Neuronal stem cell (in vitro differentiated cells): ENCODE results near the gene KANSL2.
"Not testable (repeated sequence)": the region's sequence is repeated elsewhere in the genome, so short reads cannot be mapped to it uniquely, and the experiment has no call there.

Experiments used
- DNase-seq: peaks from one replicate; pipeline ENCODE4 v3.0.0-alpha.2; 2013; ENCODE audit warnings: low spot score
- H2AFZ ChIP-seq: one replicate; pipeline ENCODE4 v1.6.1; 2013; ENCODE audit warnings: mild to moderate bottlenecking, low read length, inconsistent platforms
- H2AK5ac ChIP-seq: 2 replicates; pipeline ENCODE4 v1.6.1; 2013; ENCODE audit warnings: low read depth, mild to moderate bottlenecking, inconsistent platforms, low read length, moderate library complexity, mixed read lengths
- H2BK120ac ChIP-seq: 2 replicates; pipeline ENCODE4 v1.6.1; 2013; ENCODE audit warnings: low read depth, mild to moderate bottlenecking, inconsistent platforms, low read length, moderate library complexity, mixed read lengths
- H2BK12ac ChIP-seq: one replicate; pipeline ENCODE4 v1.6.1; 2013; ENCODE audit warnings: low read length, inconsistent platforms
- H2BK15ac ChIP-seq: 2 replicates; pipeline ENCODE4 v1.6.1; 2013; ENCODE audit warnings: mild to moderate bottlenecking, low read length, inconsistent platforms, mixed read lengths
- H2BK5ac ChIP-seq: one replicate; pipeline ENCODE4 v1.6.1; 2013; ENCODE audit warnings: inconsistent platforms, mild to moderate bottlenecking, low read length, moderate library complexity
- H3K14ac ChIP-seq: one replicate; pipeline ENCODE4 v1.6.1; 2013; ENCODE audit warnings: low read length, inconsistent platforms
- H3K18ac ChIP-seq: 2 replicates; pipeline ENCODE4 v1.6.1; 2013; ENCODE audit warnings: low read length, inconsistent platforms
- H3K23ac ChIP-seq: 2 replicates; pipeline ENCODE4 v1.6.1; 2013; ENCODE audit warnings: low read depth, mild to moderate bottlenecking, mixed read lengths, low read length, inconsistent platforms; ENCODE audit not compliant: poor library complexity
- H3K27ac ChIP-seq: replicated peaks from 3 replicates; pipeline ENCODE4 v1.5.1; 2013; ENCODE audit warnings: low read length, inconsistent platforms
- H3K27me3 ChIP-seq, 3 experiments: 2 replicates each; pipeline ENCODE4 v1.6.1; 2013; ENCODE audit warnings: low read length in 3 of 3, mild to moderate bottlenecking in 2 of 3, inconsistent platforms in 1 of 3, low read depth in 1 of 3, mixed read lengths in 1 of 3, moderate library complexity in 1 of 3; ENCODE audit not compliant: control insufficient read depth in 3 of 3, insufficient read depth in 3 of 3
- H3K36me3 ChIP-seq, 2 donors: replicated peaks in 1 of 2; 2 replicates each; pipeline ENCODE4 v1.6.1; 2013; ENCODE audit warnings: low read length in 2 of 2; ENCODE audit not compliant: control insufficient read depth in 2 of 2, insufficient read depth in 2 of 2
- H3K4ac ChIP-seq: 2 replicates; pipeline ENCODE4 v1.6.1; 2013; ENCODE audit warnings: inconsistent platforms, mild to moderate bottlenecking, low read length, moderate library complexity
- H3K4me1 ChIP-seq, 2 donors: 1 replicate in 1 of 2; 2 replicates in 1 of 2; pipeline ENCODE4 v1.6.1; 2013; ENCODE audit warnings: low read length in 2 of 2, low read depth in 1 of 2; ENCODE audit not compliant: control insufficient read depth in 2 of 2, insufficient read depth in 1 of 2
- H3K4me2 ChIP-seq: one replicate; pipeline ENCODE4 v1.6.1; 2013; ENCODE audit warnings: mild to moderate bottlenecking, low read length, inconsistent platforms; ENCODE audit not compliant: insufficient read depth, poor library complexity, severe bottlenecking
- H3K4me3 ChIP-seq, 2 donors: 2 replicates each; pipeline ENCODE4 v1.5.1; 2013; ENCODE audit warnings: low read length in 2 of 2, mild to moderate bottlenecking in 2 of 2, inconsistent platforms in 1 of 2, moderate library complexity in 1 of 2
- H3K79me1 ChIP-seq: one replicate; pipeline ENCODE4 v1.6.1; 2013; ENCODE audit warnings: low read depth, mild to moderate bottlenecking, inconsistent platforms, low read length, moderate library complexity
- H3K9ac ChIP-seq: one replicate; pipeline ENCODE4 v1.6.1; 2013; ENCODE audit warnings: mild to moderate bottlenecking, low read depth, low read length, inconsistent platforms; ENCODE audit not compliant: poor library complexity
- H3K9me3 ChIP-seq, 2 donors: replicated peaks in 1 of 2; 2 replicates each; pipeline versions ENCODE3 to v1.6.1; 2013; ENCODE audit warnings: low read length in 2 of 2, mild to moderate bottlenecking in 2 of 2, inconsistent platforms in 1 of 2, low read depth in 1 of 2, mixed read lengths in 1 of 2, moderate library complexity in 1 of 2; ENCODE audit not compliant: control insufficient read depth in 2 of 2, insufficient read depth in 1 of 2
- H4K8ac ChIP-seq: one replicate; pipeline ENCODE4 v1.6.1; 2013; ENCODE audit warnings: low read depth, mild to moderate bottlenecking, inconsistent platforms, low read length, moderate library complexity
- H4K91ac ChIP-seq: one replicate; pipeline ENCODE4 v1.6.1; 2013; ENCODE audit warnings: low read length, low read depth, mild to moderate bottlenecking, inconsistent platforms; ENCODE audit not compliant: poor library complexity
- WGBS, 2 donors: extraction: QIAGEN DNeasy Blood & Tissue Kit; methylation state at CpG; one replicate each; pipeline ENCODE4 v1.1.7; 2013; ENCODE audit warnings: missing lambda C conversion rate in 2 of 2, mixed read lengths in 1 of 2; ENCODE audit not compliant: insufficient read length in 2 of 2, insufficient replicate concordance in 1 of 2; ENCODE audit errors: extremely low coverage in 2 of 2; 5-methylcytosine and 5-hydroxymethylcytosine counted together

The KANSL2 gene

DNA sequence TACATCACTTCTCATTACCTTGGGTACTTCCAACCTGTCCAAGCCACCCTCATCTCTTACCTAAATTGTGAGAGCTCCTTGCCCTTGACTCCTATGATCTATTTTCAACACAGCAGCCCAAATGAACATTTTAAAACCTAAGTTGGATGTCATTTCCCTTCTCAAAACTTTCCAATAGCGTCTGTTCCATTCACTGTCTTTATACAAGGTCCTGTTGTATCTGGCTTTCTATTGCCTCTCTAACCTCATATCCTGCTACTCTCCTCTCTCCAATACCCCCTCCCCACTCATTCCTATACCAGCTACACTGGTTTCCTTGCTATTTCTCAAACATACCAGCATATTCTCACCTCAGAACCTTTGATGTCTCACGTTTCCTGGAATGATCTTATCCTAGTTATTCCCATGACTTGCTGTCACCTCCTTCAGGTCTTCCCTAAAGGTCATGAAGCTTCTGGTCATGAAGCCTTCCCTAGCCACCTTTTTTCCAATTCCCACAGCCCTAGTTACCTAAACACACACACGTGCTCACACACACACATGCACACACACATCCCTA is 4.1 kb upstream of the KANSL2 start:
- Histone ChIP-seq H3K79me1 (peaks cover 2% of the 10 kb centered on the region), H4K91ac (no peak overlapping the region), H3K4me1 (no peaks in the 10 kb centered on the region), H4K8ac (no peak overlapping the region), H3K18ac (no peak overlapping the region), H3K9me3 (no peaks in the 10 kb centered on the region), H3K23ac (no peak overlapping the region), H2BK12ac (no peak overlapping the region), H2BK5ac (no peak overlapping the region), H3K9ac (no peak overlapping the region), H3K4ac (no peak overlapping the region), H3K36me3 (peaks cover 6 to 45% of the 10 kb centered on the region in 2 donors), H2BK15ac (no peak overlapping the region), H3K4me2 (no peak overlapping the region), H2BK120ac (no peak overlapping the region), H3K27me3 (no peaks in the 10 kb centered on the region), H3K14ac (no peak overlapping the region), H3K4me3 (no peak overlapping the region), H2AK5ac (no peak overlapping the region), H3K27ac (no peak overlapping the region), H2AFZ (no peak overlapping the region)
- WGBS, 2 donors = no CpG with 5 or more reads among the region's 3 CpGs
- DNase-seq = no peak

DNA sequence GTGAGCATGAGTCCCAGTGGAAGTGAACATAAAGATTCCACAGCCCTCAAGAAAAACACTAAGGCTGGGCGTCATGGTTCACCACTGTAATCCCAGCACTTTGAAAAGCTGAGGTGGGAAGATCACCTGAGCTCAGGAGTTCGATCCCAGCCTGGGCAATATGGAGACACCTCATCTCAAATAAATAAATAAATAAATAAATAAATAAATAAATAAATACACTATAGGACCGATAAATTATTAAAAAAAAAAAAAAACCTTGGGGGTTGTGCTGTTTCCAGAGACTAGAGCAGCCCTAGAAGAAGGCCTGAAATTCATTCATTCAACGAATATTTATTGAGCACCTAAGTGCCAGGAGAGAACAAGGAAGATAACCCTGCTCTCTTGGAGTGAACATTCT is 1.5 kb upstream of the KANSL2 start:
- WGBS, 2 donors = no CpG with 5 or more reads among the region's 4 CpGs
- no peak overlapping the region for H3K4me3 ChIP-seq
- H3K4me2 ChIP-seq = no peak overlapping the region

DNA sequence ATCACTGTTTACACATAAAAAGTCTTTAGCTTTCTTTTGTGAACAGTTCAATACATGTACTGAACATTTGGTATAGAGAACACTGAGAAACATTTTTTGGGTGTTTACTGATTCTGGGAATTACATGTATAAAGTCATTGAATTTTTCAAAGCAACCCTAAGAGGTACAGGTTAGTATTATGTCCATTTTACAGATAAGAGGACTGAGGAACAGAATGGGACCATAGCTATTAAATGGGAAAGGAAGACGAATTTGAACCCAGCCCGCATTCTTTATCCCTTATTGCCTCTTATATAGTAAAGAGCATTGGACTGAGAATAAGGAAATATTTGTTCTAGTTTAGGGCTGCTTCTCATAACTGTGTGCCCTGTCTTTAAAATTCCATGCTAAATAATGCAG is 889 bp upstream of the KANSL2 start:
- Histone ChIP-seq H2BK12ac (no peak overlapping the region), H3K4me2 (no peak overlapping the region), H3K9me3 (no peaks in the 10 kb centered on the region), H3K14ac (no peak overlapping the region), H4K91ac (no peak overlapping the region), H4K8ac (no peak overlapping the region), H3K23ac (no peak overlapping the region), H2BK5ac (no peak overlapping the region), H2BK120ac (no peak overlapping the region), H3K4me3 (peak overlapping the region in 1 of 2 donors; percentile 81), H3K18ac (no peak overlapping the region), H3K27ac (no peak overlapping the region), H2BK15ac (no peak overlapping the region), H3K4me1 (peaks cover 8 to 14% of the 10 kb centered on the region in 2 donors), H2AFZ (peak overlapping the region; percentile 94), H3K4ac (no peak overlapping the region), H3K27me3 (no peaks in the 10 kb centered on the region), H2AK5ac (no peak overlapping the region), H3K36me3 (peaks cover 7 to 45% of the 10 kb centered on the region in 2 donors), H3K79me1 (peaks cover 4% of the 10 kb centered on the region), H3K9ac (no peak overlapping the region)
- WGBS, 2 donors = no CpG with 5 or more reads among the region's 2 CpGs
- no peak for DNase-seq

More for the DNA sequence above, 1.5 kb upstream of the KANSL2 start:
- H4K91ac ChIP-seq = no peak overlapping the region
- H3K18ac ChIP-seq = no peak overlapping the region
- H3K36me3 ChIP-seq = peaks cover 8 to 44% of the 10 kb centered on the region in 2 donors
- H3K23ac ChIP-seq = no peak overlapping the region
- no peak overlapping the region for H4K8ac ChIP-seq
- peaks cover 4% of the 10 kb centered on the region for H3K79me1 ChIP-seq
- H2AFZ ChIP-seq = no peak overlapping the region
- H3K14ac ChIP-seq = no peak overlapping the region
- H3K9ac ChIP-seq = no peak overlapping the region
- DNase-seq = no peak
- no peaks in the 10 kb centered on the region for H3K9me3 ChIP-seq
- no peak overlapping the region for H2AK5ac ChIP-seq
- H3K4ac ChIP-seq = no peak overlapping the region
- H3K4me1 ChIP-seq = peaks cover 8 to 13% of the 10 kb centered on the region in 2 donors
- no peak overlapping the region for H2BK5ac ChIP-seq
- H2BK12ac ChIP-seq = no peak overlapping the region
- H3K27me3 ChIP-seq = no peaks in the 10 kb centered on the region
- H2BK15ac ChIP-seq = no peak overlapping the region
- H2BK120ac ChIP-seq = no peak overlapping the region
- no peak overlapping the region for H3K27ac ChIP-seq

DNA sequence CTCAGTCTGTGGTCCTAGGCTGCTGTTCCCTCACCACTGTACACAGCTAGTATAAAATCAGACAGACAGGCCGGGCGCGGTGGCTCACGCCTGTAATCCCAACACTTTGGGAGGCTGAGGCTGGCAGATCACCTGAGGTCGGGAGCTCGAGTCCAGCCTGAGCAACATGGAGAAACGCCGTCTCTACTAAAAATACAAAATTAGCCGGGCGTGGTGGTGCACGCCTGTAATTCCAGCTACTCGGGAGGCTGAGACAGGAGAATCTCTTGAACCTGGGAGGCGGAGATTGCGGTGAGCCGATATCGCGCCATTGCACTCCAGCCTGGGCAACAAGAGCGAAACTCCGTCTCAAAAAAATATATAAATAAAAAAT is 481 bp upstream of the KANSL2 start:
- not testable (repeated sequence) for H3K9ac ChIP-seq, H2BK120ac ChIP-seq, DNase-seq, H3K27ac ChIP-seq, H3K23ac ChIP-seq, H2BK15ac ChIP-seq, H3K27me3 ChIP-seq, H3K79me1 ChIP-seq, H3K14ac ChIP-seq, H2AK5ac ChIP-seq, H3K4ac ChIP-seq, H4K91ac ChIP-seq, H2BK5ac ChIP-seq, H2BK12ac ChIP-seq, H3K9me3 ChIP-seq, H4K8ac ChIP-seq
- Histone ChIP-seq H3K4me2 (peak overlapping the region; percentile 87), H3K4me3 (peak overlapping the region; percentile 81 to 87), H3K36me3 (peaks cover 9 to 44% of the 10 kb centered on the region in 2 donors), H3K4me1 (peaks cover 8 to 14% of the 10 kb centered on the region in 2 donors), H3K18ac (peak overlapping the region; percentile 44), H2AFZ (peak overlapping the region; percentile 94)
- WGBS, 2 donors = no CpG with 5 or more reads among the region's 19 CpGs
